Activated T-cell treated with anti-CD3 and anti-CD28 coated beads, Interleukin-2, amount 50 U/mL, for 24 hours (primary cell): ENCODE measurements around the gene NAP1L4.
"Not testable (repeated sequence)": the region's sequence is repeated elsewhere in the genome, so short reads cannot be mapped to it uniquely, and the experiment has no call there.

Experiments used
- DNase-seq: peaks from one replicate; pipeline ENCODE4 v3.0.0-alpha.2; 2020
- H3K27ac Mint-ChIP-seq: 2 replicates; pipeline ENCODE4 v1.8.0; 2020; ENCODE audit warnings: mild to moderate bottlenecking, mixed read lengths
- H3K27me3 Mint-ChIP-seq: 2 replicates; pipeline ENCODE4 v1.8.0; 2020; ENCODE audit warnings: mixed read lengths
- H3K36me3 Mint-ChIP-seq: 2 replicates; pipeline ENCODE4 v1.8.0; 2020; ENCODE audit warnings: low read depth, mixed read lengths
- H3K4me1 Mint-ChIP-seq: 2 replicates; pipeline ENCODE4 v1.8.0; 2020; ENCODE audit warnings: low read depth, mixed read lengths
- H3K4me3 Mint-ChIP-seq: 2 replicates; pipeline ENCODE4 v1.8.0; 2020; ENCODE audit warnings: mild to moderate bottlenecking, moderate library complexity, mixed read lengths
- H3K9me3 Mint-ChIP-seq: 2 replicates; pipeline ENCODE4 v1.8.0; 2020; ENCODE audit warnings: mixed read lengths

Gene NAP1L4

DNA sequence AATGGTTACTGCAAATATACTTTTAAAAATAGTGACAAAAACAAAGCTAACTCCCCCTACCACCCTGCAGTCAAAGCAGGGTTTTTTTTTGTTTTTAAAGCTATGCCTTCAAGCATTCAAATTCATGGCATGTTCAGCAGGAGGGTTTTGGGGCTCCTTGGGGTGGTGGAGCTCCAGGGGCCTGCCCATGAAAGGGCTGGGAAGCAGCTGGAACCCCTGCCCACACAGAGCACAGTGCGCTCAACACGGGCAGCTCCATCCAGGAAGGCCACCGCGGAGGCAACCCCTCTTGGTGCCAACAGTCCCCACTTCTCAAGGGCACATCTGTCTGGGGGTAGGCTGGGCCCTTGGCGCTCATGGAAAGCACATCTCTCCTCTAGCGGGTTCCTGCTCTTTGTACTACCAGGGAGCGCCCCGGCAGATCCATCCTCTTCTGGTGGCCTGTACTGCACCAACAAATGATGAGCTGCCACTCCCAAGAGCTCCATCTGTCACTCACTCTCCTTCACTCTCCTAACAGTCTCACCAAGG is 46.3 kb downstream of the NAP1L4 start:
- no peaks in the 10 kb centered on the region for H3K9me3 Mint-ChIP-seq
- H3K4me3 Mint-ChIP-seq: no peak overlapping the region
- no peak for DNase-seq
- peaks cover 74% of the 10 kb centered on the region for H3K4me1 Mint-ChIP-seq
- H3K36me3 Mint-ChIP-seq: peaks cover 78% of the 10 kb centered on the region
- no peaks in the 10 kb centered on the region for H3K27me3 Mint-ChIP-seq
- H3K27ac Mint-ChIP-seq: peak overlapping the region; percentile 85

DNA sequence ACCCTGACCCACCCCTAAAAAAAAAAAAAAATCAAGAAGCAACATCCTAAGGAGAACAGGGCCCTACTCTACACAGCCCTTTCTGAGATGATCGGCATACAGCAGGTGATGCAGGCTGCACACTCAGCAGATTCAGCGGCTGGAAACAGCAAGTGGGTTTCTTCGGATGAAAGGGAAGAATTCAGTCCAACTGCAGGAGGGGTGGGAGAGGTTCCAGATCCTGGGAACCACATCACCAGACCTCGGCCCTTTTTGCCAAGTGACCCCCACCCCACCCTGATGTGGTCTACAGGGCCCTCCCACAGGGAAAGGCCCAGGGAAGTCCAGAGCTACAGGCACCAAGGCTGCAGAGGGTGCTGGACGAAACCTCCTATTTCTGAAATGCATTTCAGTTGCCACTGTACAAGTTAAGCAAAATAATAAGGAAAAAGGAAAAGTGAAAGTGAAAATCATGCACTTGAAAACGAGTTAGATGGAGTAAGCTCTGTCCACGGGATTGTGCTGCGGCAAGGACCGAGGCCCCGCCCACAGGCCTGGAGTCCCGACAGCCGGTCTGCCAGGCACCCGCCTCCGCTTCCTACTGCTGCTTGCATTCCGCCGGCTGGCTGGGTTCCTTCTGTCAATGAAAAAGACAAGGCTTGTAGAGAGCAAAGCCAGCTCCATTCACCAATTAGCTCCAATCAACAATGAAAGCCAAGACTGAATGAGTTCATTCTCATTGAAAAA is 46.9 kb downstream of the NAP1L4 start:
- H3K27ac Mint-ChIP-seq: peak overlapping the region; percentile 85
- H3K9me3 Mint-ChIP-seq: no peaks in the 10 kb centered on the region
- H3K27me3 Mint-ChIP-seq: no peaks in the 10 kb centered on the region
- H3K4me1 Mint-ChIP-seq: peaks cover 76% of the 10 kb centered on the region
- peak; percentile 61 for DNase-seq
- no peak overlapping the region for H3K4me3 Mint-ChIP-seq
- peaks cover 72% of the 10 kb centered on the region for H3K36me3 Mint-ChIP-seq

- H3K27ac Mint-ChIP-seq: peak overlapping the region; percentile 85
These were observed 47.6 kb downstream of the NAP1L4 start for GRCh38 chr11:2944530-2944929.

DNA sequence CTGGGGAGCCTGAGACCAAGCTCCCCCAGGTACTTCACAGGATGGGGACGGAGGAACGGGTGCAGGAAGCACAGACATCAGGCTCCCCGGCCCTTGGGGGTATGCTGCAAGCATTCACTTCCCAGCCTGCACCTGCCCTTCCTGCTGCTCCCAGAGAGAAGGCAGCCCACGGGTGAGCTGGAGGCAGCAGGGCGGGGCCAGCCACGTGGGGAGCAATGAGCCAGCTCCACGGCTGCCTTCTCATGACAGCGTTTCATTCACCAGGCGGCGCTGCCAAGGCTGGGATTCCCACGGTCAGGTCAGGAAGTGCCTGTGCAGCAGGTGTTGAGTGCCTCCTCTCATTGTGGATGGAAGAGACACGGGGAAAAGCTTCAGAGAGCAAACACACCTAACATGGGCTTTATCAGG is 48.4 kb downstream of the NAP1L4 start:
- Mint-ChIP-seq H3K36me3 (peaks cover 66% of the 10 kb centered on the region), H3K27ac (peak overlapping the region; percentile 68), H3K27me3 (no peaks in the 10 kb centered on the region), H3K9me3 (peaks cover 11% of the 10 kb centered on the region), H3K4me3 (no peak overlapping the region), H3K4me1 (peaks cover 70% of the 10 kb centered on the region)
- peak; percentile 45 for DNase-seq

More at GRCh38 chr11:2944530-2944929, 47.6 kb downstream of the NAP1L4 start:
- peaks cover 77% of the 10 kb centered on the region for H3K4me1 Mint-ChIP-seq
- H3K9me3 Mint-ChIP-seq: peaks cover 4% of the 10 kb centered on the region
- no peaks in the 10 kb centered on the region for H3K27me3 Mint-ChIP-seq
- peaks cover 68% of the 10 kb centered on the region for H3K36me3 Mint-ChIP-seq
- DNase-seq: no peak
- H3K4me3 Mint-ChIP-seq: no peak overlapping the region

GRCh38 chr11:2942872-2943710 is 49.0 kb downstream of the NAP1L4 start:
- Mint-ChIP-seq H3K36me3 (peaks cover 62% of the 10 kb centered on the region), H3K4me3 (no peak overlapping the region)

GRCh38 chr11:2942447-2942846 is 49.7 kb downstream of the NAP1L4 start:
- Mint-ChIP-seq H3K36me3 (peaks cover 57% of the 10 kb centered on the region), H3K4me1 (peaks cover 59% of the 10 kb centered on the region), H3K27ac (no peak overlapping the region), H3K27me3 (no peaks in the 10 kb centered on the region), H3K4me3 (no peak overlapping the region), H3K9me3 (peaks cover 20% of the 10 kb centered on the region)
- DNase-seq: no peak

More at GRCh38 chr11:2942872-2943710, 49.0 kb downstream of the NAP1L4 start:
- no peak for DNase-seq
- peak overlapping the region; percentile 68 for H3K27ac Mint-ChIP-seq
- H3K9me3 Mint-ChIP-seq: peaks cover 16% of the 10 kb centered on the region
- no peaks in the 10 kb centered on the region for H3K27me3 Mint-ChIP-seq
- H3K4me1 Mint-ChIP-seq: peaks cover 66% of the 10 kb centered on the region

DNA sequence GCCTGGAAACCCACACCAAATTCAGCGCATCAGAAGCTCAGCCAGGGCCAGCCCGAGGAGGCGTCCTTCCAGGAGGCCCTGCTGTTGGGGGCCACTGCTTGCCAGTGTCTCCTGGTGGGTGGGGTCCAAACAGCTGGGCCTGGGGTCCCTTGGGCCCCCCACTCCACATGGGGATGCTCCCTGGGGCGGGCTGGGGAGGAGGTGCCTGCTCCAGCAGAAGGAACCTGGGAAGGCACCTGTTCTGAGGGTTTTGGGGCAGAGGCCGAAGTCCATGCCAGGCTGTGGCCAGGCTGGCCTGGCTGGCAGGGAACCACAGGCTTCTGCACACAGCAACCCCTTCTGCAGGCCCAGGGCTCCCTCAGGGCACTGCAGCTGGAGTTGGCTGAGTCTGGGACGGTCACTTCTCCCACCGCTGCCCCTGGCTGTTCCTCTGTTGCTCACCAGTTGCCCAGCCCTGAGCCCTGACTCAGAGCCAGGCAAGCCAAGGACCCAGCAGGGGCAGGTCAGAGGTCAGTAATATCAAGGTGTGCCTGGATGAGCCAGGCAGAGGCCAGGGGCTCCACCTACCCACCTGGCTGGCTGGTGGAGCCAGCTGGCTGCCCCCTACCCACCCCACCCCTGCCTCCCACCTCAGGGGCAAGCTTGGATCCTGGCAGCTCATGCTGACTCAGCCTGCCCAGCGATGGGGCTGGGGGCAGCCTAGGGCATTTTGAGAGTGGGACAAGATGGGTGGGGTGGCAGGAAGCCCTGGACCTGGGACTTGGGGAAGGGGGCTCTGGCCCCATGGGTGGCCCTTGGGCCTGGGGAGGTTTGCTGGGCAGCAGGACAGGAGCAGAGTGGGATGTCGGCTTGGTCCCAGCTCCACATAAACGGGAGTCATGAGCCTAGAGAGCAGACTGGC is 51.0 kb downstream of the NAP1L4 start:
- Mint-ChIP-seq H3K36me3 (peaks cover 46% of the 10 kb centered on the region), H3K27ac (peak overlapping the region; percentile 67), H3K9me3 (peaks cover 21% of the 10 kb centered on the region), H3K4me3 (no peak overlapping the region), H3K27me3 (no peaks in the 10 kb centered on the region), H3K4me1 (peaks cover 47% of the 10 kb centered on the region)
- DNase-seq: no peak

GRCh38 chr11:2940147-2940920 is 51.8 kb downstream of the NAP1L4 start:
- peak; percentile 57 for DNase-seq
- Mint-ChIP-seq H3K4me1 (peaks cover 38% of the 10 kb centered on the region), H3K36me3 (peaks cover 37% of the 10 kb centered on the region), H3K9me3 (peaks cover 21% of the 10 kb centered on the region), H3K4me3 (no peak overlapping the region), H3K27me3 (no peaks in the 10 kb centered on the region), H3K27ac (peak overlapping the region; percentile 22)

DNA sequence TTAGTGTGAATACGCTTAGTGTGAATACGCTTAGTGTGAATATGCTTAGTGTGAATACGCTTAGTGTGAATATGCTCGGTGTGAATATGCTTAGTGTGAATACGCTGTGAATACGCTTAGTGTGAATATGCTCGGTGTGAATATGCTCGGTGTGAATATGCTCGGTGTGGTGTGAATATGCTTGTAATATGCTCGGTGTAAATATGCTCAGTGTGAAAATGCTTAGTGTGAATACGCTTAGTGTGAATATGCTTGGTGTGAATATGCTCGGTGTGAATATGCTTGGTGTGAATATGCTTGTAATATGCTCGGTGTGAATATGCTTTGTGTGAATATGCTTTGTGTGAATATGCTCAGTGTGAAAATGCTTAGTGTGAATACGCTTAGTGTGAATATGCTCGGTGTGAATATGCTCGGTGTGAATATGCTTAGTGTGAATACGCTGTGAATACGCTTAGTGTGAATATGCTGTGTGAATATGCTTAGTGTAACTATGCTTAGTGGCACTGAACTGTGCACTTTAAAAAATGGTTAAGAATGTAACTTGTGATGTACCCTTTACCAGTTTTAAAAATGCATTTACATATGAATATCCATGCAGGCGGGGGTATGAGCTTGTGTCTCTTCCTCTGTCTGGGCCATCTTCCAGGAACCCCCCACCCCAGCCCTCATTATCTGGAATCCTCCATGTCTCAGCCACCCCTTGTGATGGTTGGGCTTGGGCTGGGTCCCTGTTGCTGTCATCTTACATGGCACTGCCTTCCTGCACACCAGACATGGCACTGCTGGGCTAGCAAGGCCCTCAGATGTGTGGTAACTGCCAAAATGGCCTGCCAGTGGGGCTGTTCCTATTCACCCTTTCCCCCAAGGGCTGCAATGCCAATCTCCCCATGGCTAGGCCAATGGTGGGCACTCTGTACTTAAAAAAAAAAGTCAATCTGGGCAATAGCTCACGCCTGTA is 53.4 kb downstream of the NAP1L4 start:
- peaks cover 28% of the 10 kb centered on the region for H3K4me1 Mint-ChIP-seq
- H3K4me3 Mint-ChIP-seq, H3K27me3 Mint-ChIP-seq: not testable (repeated sequence)
- peaks cover 21% of the 10 kb centered on the region for H3K36me3 Mint-ChIP-seq
- DNase-seq: peak; percentile 32
- H3K27ac Mint-ChIP-seq: peak overlapping the region; percentile 55
- H3K9me3 Mint-ChIP-seq: peaks cover 21% of the 10 kb centered on the region

DNA sequence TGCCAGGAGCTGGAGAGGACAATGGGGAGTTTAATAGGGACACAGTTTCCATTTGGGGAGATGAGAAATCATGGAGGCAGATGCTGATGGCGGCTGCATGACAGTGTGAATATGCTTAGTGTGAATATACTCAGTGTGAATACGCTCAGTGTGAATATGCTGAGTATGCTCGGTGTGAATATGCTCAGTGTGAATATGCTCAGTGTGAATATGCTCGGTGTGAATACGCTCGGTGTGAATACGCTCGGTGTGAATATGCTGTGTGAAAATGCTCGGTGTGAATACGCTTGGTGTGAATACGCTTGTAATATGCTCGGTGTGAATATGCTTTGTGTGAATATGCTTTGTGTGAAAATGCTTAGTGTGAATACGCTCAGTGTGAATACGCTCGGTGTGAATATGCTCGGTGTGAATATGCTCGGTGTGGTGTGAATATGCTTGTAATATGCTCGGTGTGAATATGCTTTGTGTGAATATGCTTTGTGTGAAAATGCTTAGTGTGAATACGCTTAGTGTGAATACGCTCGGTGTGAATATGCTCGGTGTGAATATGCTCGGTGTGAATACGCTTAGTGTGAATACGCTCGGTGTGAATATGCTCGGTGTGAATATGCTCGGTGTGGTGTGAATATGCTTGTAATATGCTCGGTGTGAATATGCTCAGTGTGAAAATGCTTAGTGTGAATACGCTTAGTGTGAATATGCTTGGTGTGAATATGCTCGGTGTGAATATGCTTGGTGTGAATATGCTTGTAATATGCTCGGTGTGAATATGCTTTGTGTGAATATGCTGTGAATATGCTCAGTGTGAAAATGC is 54.3 kb downstream of the NAP1L4 start:
- peak; percentile 22 for DNase-seq
- Mint-ChIP-seq H3K9me3 (peaks cover 21% of the 10 kb centered on the region), H3K36me3 (peaks cover 14% of the 10 kb centered on the region), H3K4me1 (peaks cover 27% of the 10 kb centered on the region), H3K27ac (peak overlapping the region; percentile 76)
- not testable (repeated sequence) for H3K4me3 Mint-ChIP-seq, H3K27me3 Mint-ChIP-seq

- Mint-ChIP-seq H3K4me3 (no peak overlapping the region), H3K27ac (no peak overlapping the region), H3K9me3 (peaks cover 20% of the 10 kb centered on the region)
These were observed 57.4 kb downstream of the NAP1L4 start for GRCh38 chr11:2934611-2935239.

More at GRCh38 chr11:2934611-2935239, 57.4 kb downstream of the NAP1L4 start:
- DNase-seq: peak; percentile 22
- Mint-ChIP-seq H3K27me3 (peaks cover 3% of the 10 kb centered on the region), H3K36me3 (peaks cover 12% of the 10 kb centered on the region), H3K4me1 (peaks cover 23% of the 10 kb centered on the region)
